Mammary epithelial cell (primary cell): ENCODE results near the gene KRTAP29-1.

Experiments
- EZH2 ChIP-seq: IDR thresholded peaks from 2 replicates; pipeline ENCODE4 v1.6.1; 2012; ENCODE audit warnings: low read length, inconsistent platforms, borderline replicate concordance
- TF ChIP-seq, protein P1 (sequence below), 2 donors: IDR thresholded peaks in 1 of 2; conservative IDR thresholded peaks in 1 of 2; 2 replicates each; pipeline ENCODE4 v1.5.1; 2011 to 2012; ENCODE audit warnings: inconsistent platforms in 2 of 2, low read length in 2 of 2, mild to moderate bottlenecking in 2 of 2, control low read depth in 1 of 2, low read depth in 1 of 2; ENCODE audit not compliant: insufficient read depth in 1 of 2; ENCODE audit errors: extremely low read depth in 1 of 2

DNA sequence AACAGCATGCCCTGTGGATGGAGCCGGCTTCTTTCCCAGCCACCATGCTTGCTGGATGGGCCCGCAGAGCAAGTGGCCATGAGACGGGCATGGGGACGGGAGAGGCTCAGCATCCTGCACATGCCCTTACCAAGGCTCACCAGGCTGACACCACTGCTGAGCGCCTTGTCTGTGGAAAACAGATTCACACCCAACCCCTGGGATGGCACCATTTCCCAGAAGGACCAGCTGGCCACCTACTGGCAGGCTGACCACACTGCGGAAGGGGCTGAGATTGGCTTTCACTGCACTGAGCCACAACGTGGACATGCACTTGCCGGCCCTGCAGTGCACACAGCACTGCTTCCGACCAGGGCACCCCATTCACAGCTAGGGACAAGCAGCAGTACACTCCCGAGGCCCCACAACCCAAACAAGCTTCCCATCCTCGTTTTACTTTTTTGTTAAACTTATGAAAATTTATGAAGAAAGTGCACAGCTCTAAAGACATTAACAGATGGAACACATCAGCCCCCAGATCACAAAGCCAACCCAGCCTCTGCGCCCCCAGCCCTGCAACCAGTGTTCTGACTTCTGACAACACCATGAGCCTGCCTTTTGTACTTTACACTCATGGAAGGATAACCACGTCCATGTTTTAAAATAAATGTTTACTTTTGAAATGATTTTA lies 26.8 kb upstream of the KRTAP29-1 start:
- TF ChIP-seq, protein P1, sequence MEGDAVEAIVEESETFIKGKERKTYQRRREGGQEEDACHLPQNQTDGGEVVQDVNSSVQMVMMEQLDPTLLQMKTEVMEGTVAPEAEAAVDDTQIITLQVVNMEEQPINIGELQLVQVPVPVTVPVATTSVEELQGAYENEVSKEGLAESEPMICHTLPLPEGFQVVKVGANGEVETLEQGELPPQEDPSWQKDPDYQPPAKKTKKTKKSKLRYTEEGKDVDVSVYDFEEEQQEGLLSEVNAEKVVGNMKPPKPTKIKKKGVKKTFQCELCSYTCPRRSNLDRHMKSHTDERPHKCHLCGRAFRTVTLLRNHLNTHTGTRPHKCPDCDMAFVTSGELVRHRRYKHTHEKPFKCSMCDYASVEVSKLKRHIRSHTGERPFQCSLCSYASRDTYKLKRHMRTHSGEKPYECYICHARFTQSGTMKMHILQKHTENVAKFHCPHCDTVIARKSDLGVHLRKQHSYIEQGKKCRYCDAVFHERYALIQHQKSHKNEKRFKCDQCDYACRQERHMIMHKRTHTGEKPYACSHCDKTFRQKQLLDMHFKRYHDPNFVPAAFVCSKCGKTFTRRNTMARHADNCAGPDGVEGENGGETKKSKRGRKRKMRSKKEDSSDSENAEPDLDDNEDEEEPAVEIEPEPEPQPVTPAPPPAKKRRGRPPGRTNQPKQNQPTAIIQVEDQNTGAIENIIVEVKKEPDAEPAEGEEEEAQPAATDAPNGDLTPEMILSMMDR (conservative IDR thresholded peaks at IDR 0.05 in 1 of 2, IDR thresholded peaks at IDR 0.05 in 1 of 2; ENCODE audit: extremely low read depth in 1 of 2, insufficient read depth in 1 of 2, low read depth in 1 of 2, low read length in 2 of 2), result peak; percentile 88 to 96
- TF ChIP-seq EZH2, result no peak
